H9 (cell line): ENCODE measurements around the gene KSR1. TPM values are rescaled to one million over a fixed set of nuclear protein-coding genes. Genes with fewer than 3 reads are reported as not detected.

Experiments used
- DNase-seq: peaks from one replicate; pipeline ENCODE4 v3.0.0-alpha.2; 2017
- H2AFZ ChIP-seq: one replicate; pipeline ENCODE4 v1.6.1; 2013; ENCODE audit warnings: mild to moderate bottlenecking, low read length, control low read depth, moderate library complexity
- H2AK5ac ChIP-seq: 2 replicates; pipeline ENCODE4 v1.6.1; 2013; ENCODE audit warnings: low read length, control low read depth, mixed read lengths; ENCODE audit not compliant: insufficient read length
- H2BK120ac ChIP-seq: one replicate; pipeline ENCODE4 v1.6.1; 2013; ENCODE audit warnings: low read depth, mild to moderate bottlenecking, low read length, control low read depth, inconsistent platforms; ENCODE audit not compliant: poor library complexity, severe bottlenecking
- H2BK12ac ChIP-seq: 2 replicates; pipeline ENCODE4 v1.6.1; 2013; ENCODE audit warnings: low read length, control low read depth, mixed read lengths, low read depth; ENCODE audit not compliant: insufficient read length
- H2BK15ac ChIP-seq: 2 replicates; pipeline ENCODE4 v1.6.1; 2013; ENCODE audit warnings: low read depth, low read length, control low read depth
- H2BK20ac ChIP-seq: one replicate; pipeline ENCODE4 v1.6.1; 2013; ENCODE audit warnings: low read depth, mild to moderate bottlenecking, low read length, control low read depth, inconsistent platforms; ENCODE audit not compliant: poor library complexity, severe bottlenecking
- H2BK5ac ChIP-seq: 2 replicates; pipeline ENCODE4 v1.6.1; 2013; ENCODE audit warnings: low read length, control low read depth, mixed read lengths; ENCODE audit not compliant: insufficient read length
- H3K14ac ChIP-seq: 2 replicates; pipeline ENCODE4 v1.6.1; 2013; ENCODE audit warnings: low read length, control low read depth; ENCODE audit not compliant: insufficient read depth
- H3K18ac ChIP-seq: 2 replicates; pipeline ENCODE4 v1.6.1; 2013; ENCODE audit warnings: low read depth, mild to moderate bottlenecking, mixed read lengths, low read length, control low read depth; ENCODE audit not compliant: insufficient read length
- H3K23ac ChIP-seq: 2 replicates; pipeline ENCODE4 v1.6.1; 2013; ENCODE audit warnings: low read length, control low read depth, mixed read lengths, low read depth; ENCODE audit not compliant: insufficient read length
- H3K23me2 ChIP-seq: 2 replicates; pipeline ENCODE4 v1.6.1; 2013; ENCODE audit warnings: low read depth, mild to moderate bottlenecking, mixed read lengths, low read length, control low read depth; ENCODE audit not compliant: insufficient read length, poor library complexity, severe bottlenecking
- H3K27ac ChIP-seq: 2 replicates; pipeline ENCODE4 v1.5.1; 2013; ENCODE audit warnings: low read length, control low read depth, mixed read lengths, low read depth; ENCODE audit not compliant: insufficient read length
- H3K27me3 ChIP-seq: 2 replicates; pipeline ENCODE4 v1.6.1; 2013; ENCODE audit warnings: low read length, control low read depth, inconsistent platforms; ENCODE audit not compliant: insufficient read depth
- H3K4ac ChIP-seq: 2 replicates; pipeline ENCODE4 v1.6.1; 2013; ENCODE audit warnings: low read depth, mild to moderate bottlenecking, control low read depth, inconsistent platforms, low read length, moderate library complexity
- H3K4me1 ChIP-seq: 2 replicates; pipeline ENCODE4 v1.6.1; 2013; ENCODE audit warnings: low read length, control low read depth, inconsistent platforms; ENCODE audit not compliant: insufficient read depth
- H3K4me2 ChIP-seq: 2 replicates; pipeline ENCODE4 v1.6.1; 2013; ENCODE audit warnings: low read length, control low read depth, mixed read lengths; ENCODE audit not compliant: insufficient read length, insufficient read depth
- H3K56ac ChIP-seq: 2 replicates; pipeline ENCODE4 v1.6.1; 2013; ENCODE audit warnings: low read depth, mild to moderate bottlenecking, mixed read lengths, low read length, control low read depth; ENCODE audit not compliant: insufficient read length
- H3K79me1 ChIP-seq: 2 replicates; pipeline ENCODE4 v1.6.1; 2013; ENCODE audit warnings: low read depth, mild to moderate bottlenecking, moderate library complexity, low read length, control low read depth, inconsistent platforms; ENCODE audit not compliant: insufficient read depth, poor library complexity, severe bottlenecking
- H3K79me2 ChIP-seq: 2 replicates; pipeline ENCODE4 v1.6.1; 2013; ENCODE audit warnings: low read length, control low read depth, inconsistent platforms; ENCODE audit not compliant: insufficient read depth
- H3K9ac ChIP-seq: 2 replicates; pipeline ENCODE4 v1.6.1; 2013; ENCODE audit warnings: low read length, control low read depth, mixed read lengths; ENCODE audit not compliant: insufficient read length; ENCODE audit errors: extremely low read depth
- H3K9me3 ChIP-seq: one replicate; pipeline ENCODE4 v1.6.1; 2013; ENCODE audit warnings: low read depth, low read length, inconsistent platforms; ENCODE audit not compliant: control insufficient read depth
- H3T11ph ChIP-seq: one replicate; pipeline ENCODE4 v1.6.1; 2013; ENCODE audit warnings: mild to moderate bottlenecking, low read length, control low read depth, inconsistent platforms
- H4K20me1 ChIP-seq: one replicate; pipeline ENCODE4 v1.6.1; 2013; ENCODE audit not compliant: control insufficient read depth, insufficient read length, insufficient read depth
- H4K5ac ChIP-seq: 2 replicates; pipeline ENCODE4 v1.6.1; 2013; ENCODE audit warnings: low read depth, mild to moderate bottlenecking, mixed read lengths, low read length, control low read depth; ENCODE audit not compliant: insufficient read length
- H4K8ac ChIP-seq: replicated peaks from 2 replicates; pipeline ENCODE4 v1.6.1; 2013; ENCODE audit warnings: low read length, control low read depth, mixed read lengths, low read depth; ENCODE audit not compliant: insufficient read length
- H4K91ac ChIP-seq: 2 replicates; pipeline ENCODE4 v1.6.1; 2013; ENCODE audit warnings: low read depth, mild to moderate bottlenecking, moderate library complexity, mixed read lengths, low read length, control low read depth; ENCODE audit not compliant: insufficient read length
- H3K27ac Mint-ChIP-seq, 3 experiments: 2 replicates in 2 of 3; 3 replicates in 1 of 3; pipeline ENCODE4 v1.8.0; 2020 to 2021; ENCODE audit warnings: mixed read lengths in 3 of 3, mild to moderate bottlenecking in 1 of 3, moderate library complexity in 1 of 3
- H3K27me3 Mint-ChIP-seq: 2 replicates; pipeline ENCODE4 v1.8.0; 2021; ENCODE audit warnings: low read depth, mild to moderate bottlenecking, moderate library complexity, mixed read lengths
- H3K36me3 Mint-ChIP-seq, 3 experiments: 2 replicates in 2 of 3; 3 replicates in 1 of 3; pipeline ENCODE4 v1.8.0; 2020 to 2021; ENCODE audit warnings: low read depth in 3 of 3, mixed read lengths in 3 of 3; ENCODE audit not compliant: insufficient read depth in 1 of 3
- H3K4me1 Mint-ChIP-seq, 2 experiments: 2 replicates each; pipeline ENCODE4 v1.8.0; 2020; ENCODE audit warnings: mixed read lengths in 2 of 2
- H3K4me3 Mint-ChIP-seq, 2 experiments: 2 replicates in 1 of 2; 3 replicates in 1 of 2; pipeline ENCODE4 v1.8.0; 2020 to 2021; ENCODE audit warnings: mild to moderate bottlenecking in 2 of 2, mixed read lengths in 2 of 2, moderate library complexity in 1 of 2
- H3K9me3 Mint-ChIP-seq, 2 experiments: 2 replicates in 1 of 2; 3 replicates in 1 of 2; pipeline ENCODE4 v1.8.0; 2020; ENCODE audit warnings: mild to moderate bottlenecking in 2 of 2, mixed read lengths in 2 of 2, moderate library complexity in 1 of 2
- WGBS: extraction: QIAGEN DNeasy Blood & Tissue Kit; methylation state at CpG from one replicate; pipeline ENCODE4 v1.1.7; 2013; ENCODE audit warnings: missing lambda C conversion rate, low lambda C conversion rate, mixed read lengths; ENCODE audit not compliant: insufficient read length; ENCODE audit errors: extremely low coverage; 5-methylcytosine and 5-hydroxymethylcytosine counted together
- total RNA-seq: library from RNA; stranded (reverse); gene quantifications from 2 replicates; pipeline ENCODE4 v1.2.1, GENCODE V29; 2021
- TF ChIP-seq, protein P1 (sequence below): fragments of 200-600 bp; sonication (generic); conservative IDR thresholded peaks from 3 replicates; pipeline ENCODE4 v1.8.0; 2021; ENCODE audit warnings: antibody characterized with exemption, mild to moderate bottlenecking

The KSR1 gene
- total RNA-seq, 1 experiment from 2014 or later = 44.9 TPM

DNA sequence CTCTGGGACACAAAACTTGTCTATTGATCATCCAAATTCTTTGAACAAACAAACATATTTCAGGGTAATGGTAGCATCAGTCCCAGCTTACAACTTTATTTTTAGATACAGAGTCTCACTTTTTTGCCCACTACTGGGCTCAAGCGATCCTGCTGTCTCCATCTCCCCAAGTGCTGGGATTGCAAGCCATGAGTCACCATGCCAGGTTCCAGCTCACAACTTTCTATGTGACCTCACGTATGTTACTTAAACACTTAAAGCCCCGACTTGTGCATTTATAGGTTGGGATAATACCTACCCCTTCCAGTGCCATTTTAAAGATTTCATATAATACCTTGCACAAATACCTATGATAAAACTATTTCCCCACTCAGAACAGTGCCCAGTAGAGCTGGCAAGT lies 42.0 kb upstream of the KSR1 start:
- no peak overlapping the region for H2BK15ac ChIP-seq
- Mint-ChIP-seq H3K9me3 (no peaks in the 10 kb centered on the region), H3K4me1 (no peaks in the 10 kb centered on the region; a peak in 1 of 4 replicates), H3K36me3 (no peaks in the 10 kb centered on the region), H3K27ac (no peak overlapping the region), H3K27me3 (peaks cover 19% of the 10 kb centered on the region), H3K4me3 (no peak overlapping the region)
- H3K23ac ChIP-seq = no peak overlapping the region
- H3K27ac ChIP-seq = no peak overlapping the region
- H4K8ac ChIP-seq = no peak overlapping the region
- H3K4me1 ChIP-seq = no peaks in the 10 kb centered on the region; the same call in 1 of the 2 replicates
- no peak overlapping the region for H3T11ph ChIP-seq
- H4K91ac ChIP-seq = no peak overlapping the region
- no peak overlapping the region for H2BK12ac ChIP-seq
- no peaks in the 10 kb centered on the region for H3K9me3 ChIP-seq
- no peaks in the 10 kb centered on the region for H3K79me2 ChIP-seq
- H3K9ac ChIP-seq = no peak overlapping the region
- no peak overlapping the region for H3K56ac ChIP-seq
- no peak overlapping the region for H3K4ac ChIP-seq
- no peak overlapping the region for H2AK5ac ChIP-seq
- H3K18ac ChIP-seq = no peak overlapping the region
- no peak overlapping the region for H2BK20ac ChIP-seq
- no peaks in the 10 kb centered on the region for H3K27me3 ChIP-seq
- no peak overlapping the region for H2AFZ ChIP-seq
- no peaks in the 10 kb centered on the region for H3K79me1 ChIP-seq
- no peak overlapping the region for H4K5ac ChIP-seq
- H4K20me1 ChIP-seq = no peaks in the 10 kb centered on the region
- H2BK5ac ChIP-seq = no peak overlapping the region
- H2BK120ac ChIP-seq = no peak overlapping the region
- no peaks in the 10 kb centered on the region for H3K23me2 ChIP-seq
- no CpG with 5 or more reads among the region's 3 CpGs for WGBS
- H3K4me2 ChIP-seq = no peak overlapping the region
- H3K14ac ChIP-seq = no peak overlapping the region
- TF ChIP-seq, protein P1, sequence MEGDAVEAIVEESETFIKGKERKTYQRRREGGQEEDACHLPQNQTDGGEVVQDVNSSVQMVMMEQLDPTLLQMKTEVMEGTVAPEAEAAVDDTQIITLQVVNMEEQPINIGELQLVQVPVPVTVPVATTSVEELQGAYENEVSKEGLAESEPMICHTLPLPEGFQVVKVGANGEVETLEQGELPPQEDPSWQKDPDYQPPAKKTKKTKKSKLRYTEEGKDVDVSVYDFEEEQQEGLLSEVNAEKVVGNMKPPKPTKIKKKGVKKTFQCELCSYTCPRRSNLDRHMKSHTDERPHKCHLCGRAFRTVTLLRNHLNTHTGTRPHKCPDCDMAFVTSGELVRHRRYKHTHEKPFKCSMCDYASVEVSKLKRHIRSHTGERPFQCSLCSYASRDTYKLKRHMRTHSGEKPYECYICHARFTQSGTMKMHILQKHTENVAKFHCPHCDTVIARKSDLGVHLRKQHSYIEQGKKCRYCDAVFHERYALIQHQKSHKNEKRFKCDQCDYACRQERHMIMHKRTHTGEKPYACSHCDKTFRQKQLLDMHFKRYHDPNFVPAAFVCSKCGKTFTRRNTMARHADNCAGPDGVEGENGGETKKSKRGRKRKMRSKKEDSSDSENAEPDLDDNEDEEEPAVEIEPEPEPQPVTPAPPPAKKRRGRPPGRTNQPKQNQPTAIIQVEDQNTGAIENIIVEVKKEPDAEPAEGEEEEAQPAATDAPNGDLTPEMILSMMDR = no peak
- no peak for DNase-seq
